GM23338 (cell line): ENCODE results near the gene KPNA4. TPM values are rescaled to one million over a fixed set of nuclear protein-coding genes. Genes with fewer than 3 reads are reported as not detected.

Experiments
- ATAC-seq: fragments of 200-7000 bp; cut with Tn5 transposase; 3 replicates; pipeline ENCODE4 v1.9.1; 2020
- DNase-seq: peaks from one replicate; pipeline ENCODE4 v3.0.0-alpha.2; 2015; ENCODE audit warnings: low spot score
- H2AFZ ChIP-seq: fragments of 200-600 bp; sonication (generic); 2 replicates; pipeline ENCODE4 v1.8.0; 2016; ENCODE audit warnings: antibody characterized with exemption, mild to moderate bottlenecking, moderate library complexity
- H3F3A ChIP-seq: fragments of 200-600 bp; sonication (generic); replicated peaks from 2 replicates; pipeline ENCODE4 v1.8.0; 2017; ENCODE audit warnings: antibody characterized with exemption, mixed run types, low read depth
- H3K27ac ChIP-seq: fragments of 200-600 bp; sonication (generic); 2 replicates; pipeline ENCODE4 v1.6.1; 2016; ENCODE audit warnings: low read depth
- H3K27me3 ChIP-seq: fragments of 200-600 bp; sonication (generic); 2 replicates; pipeline ENCODE4 v1.8.0; 2016; ENCODE audit warnings: mild to moderate bottlenecking, mixed run types, moderate library complexity; ENCODE audit not compliant: insufficient read depth
- H3K36me3 ChIP-seq: fragments of 200-600 bp; sonication (generic); 2 replicates; pipeline ENCODE4 v1.8.0; 2016; ENCODE audit warnings: mild to moderate bottlenecking; ENCODE audit not compliant: insufficient read depth
- H3K4me1 ChIP-seq: fragments of 200-600 bp; sonication (generic); 2 replicates; pipeline ENCODE4 v1.8.0; 2016; ENCODE audit warnings: mild to moderate bottlenecking, moderate library complexity; ENCODE audit not compliant: insufficient read depth
- H3K4me2 ChIP-seq: fragments of 200-600 bp; sonication (generic); 2 replicates; pipeline ENCODE4 v1.7.1; 2017; ENCODE audit warnings: mixed run types
- H3K4me3 ChIP-seq: fragments of 200-600 bp; sonication (generic); 2 replicates; pipeline ENCODE4 v1.6.1; 2016; ENCODE audit warnings: mixed run types
- H3K79me2 ChIP-seq: fragments of 200-600 bp; sonication (generic); replicated peaks from 2 replicates; pipeline ENCODE4 v1.8.0; 2017; ENCODE audit warnings: mild to moderate bottlenecking; ENCODE audit not compliant: insufficient read depth
- H3K9me2 ChIP-seq: fragments of 200-600 bp; sonication (generic); 2 replicates; pipeline ENCODE4 v1.8.0; 2017; ENCODE audit not compliant: insufficient read depth
- H4K20me1 ChIP-seq: fragments of 200-600 bp; sonication (generic); replicated peaks from 2 replicates; pipeline ENCODE4 v1.8.0; 2017; ENCODE audit warnings: mild to moderate bottlenecking; ENCODE audit not compliant: insufficient read depth
- H3K27ac Mint-ChIP-seq: 2 replicates; pipeline ENCODE4 v1.8.0; 2020; ENCODE audit warnings: inconsistent platforms, mild to moderate bottlenecking, moderate library complexity, mixed read lengths
- H3K27me3 Mint-ChIP-seq: 3 replicates; pipeline ENCODE4 v1.8.0; 2022; ENCODE audit warnings: low read depth, mild to moderate bottlenecking, moderate library complexity, mixed read lengths, inconsistent platforms; ENCODE audit not compliant: insufficient read depth, poor library complexity
- H3K36me3 Mint-ChIP-seq: 3 replicates; pipeline ENCODE4 v1.8.0; 2021; ENCODE audit warnings: low read depth, mild to moderate bottlenecking, inconsistent platforms, moderate library complexity, mixed read lengths
- H3K4me1 Mint-ChIP-seq: 3 replicates; pipeline ENCODE4 v1.8.0; 2020; ENCODE audit warnings: mild to moderate bottlenecking, inconsistent platforms, mixed read lengths
- H3K4me3 Mint-ChIP-seq: 3 replicates; pipeline ENCODE4 v1.8.0; 2021; ENCODE audit warnings: moderate library complexity, mild to moderate bottlenecking, inconsistent platforms, mixed read lengths
- H3K9me3 Mint-ChIP-seq: 3 replicates; pipeline ENCODE4 v1.8.0; 2020; ENCODE audit warnings: moderate library complexity, mild to moderate bottlenecking, inconsistent platforms, mixed read lengths
- EZH2 ChIP-seq: fragments of 200-600 bp; sonication (generic); IDR thresholded peaks from one replicate; pipeline ENCODE4 v1.8.0; 2017; ENCODE audit warnings: antibody characterized with exemption, mild to moderate bottlenecking, low read depth; ENCODE audit not compliant: unreplicated experiment
- EZH2phosphoT487 ChIP-seq: fragments of 200-600 bp; sonication (generic); IDR thresholded peaks from one replicate; pipeline ENCODE4 v1.8.1; 2018; ENCODE audit warnings: antibody characterized with exemption; ENCODE audit not compliant: unreplicated experiment
- NANOG ChIP-seq: IDR thresholded peaks from 2 replicates; pipeline ENCODE4 v1.6.1; 2016; ENCODE audit warnings: antibody characterized with exemption, borderline replicate concordance
- STAT1 ChIP-seq: IDR thresholded peaks from one replicate; pipeline ENCODE4 v1.6.1; 2016; ENCODE audit warnings: antibody characterized with exemption; ENCODE audit not compliant: unreplicated experiment
- ZNF331 ChIP-seq: fragments of 250-450 bp; sonication (Bioruptor Pico); IDR thresholded peaks from 2 replicates; pipeline ENCODE4 v1.5.0; 2020; ENCODE audit warnings: low read depth, mild to moderate bottlenecking, moderate library complexity
- polyA plus RNA-seq: library from polyadenylated mRNA; unstranded; fragments of >200 nt; fragmentation: Nextera tagmentation; extraction: Ambion mirVana; gene quantifications from 2 replicates; pipeline ENCODE4 v1.2.1, GENCODE V29; 2016
- total RNA-seq: library from RNA; depleted of rRNA; stranded (reverse); fragments of >200 nt; shearing (Covaris generic); gene quantifications from 2 replicates; pipeline ENCODE4 v1.2.3, GENCODE V29; 2014
- TF ChIP-seq, protein P1 (sequence below): fragments of 250-450 bp; sonication (Bioruptor Pico); IDR thresholded peaks from 2 replicates; pipeline ENCODE4 v1.5.0; 2020; ENCODE audit warnings: mild to moderate bottlenecking, moderate library complexity
- TF ChIP-seq, protein P2 (sequence below), 2 experiments: fragments of 200-600 bp in 1 of 2; sonication (generic) in 1 of 2; conservative IDR thresholded peaks; 2 replicates each; pipeline versions ENCODE4 v1.5.1 to v1.6.1; 2016 to 2017; ENCODE audit warnings: antibody characterized with exemption in 2 of 2, low read depth in 2 of 2, mild to moderate bottlenecking in 2 of 2, moderate library complexity in 1 of 2

Gene KPNA4
- total and polyA plus RNA-seq, 2 experiments from 2014 or later: 17.8 to 36.2 TPM

- Histone ChIP-seq H4K20me1 (peaks cover 30% of the 10 kb centered on the region), H3K27ac (no peak overlapping the region), H2AFZ (no peak overlapping the region), H3K4me2 (no peak overlapping the region), H3K4me3 (no peak overlapping the region), H3F3A (no peaks in the 10 kb centered on the region), H3K79me2 (peaks cover 65% of the 10 kb centered on the region), H3K9me2 (no peaks in the 10 kb centered on the region), H3K36me3 (peaks cover 4% of the 10 kb centered on the region; the same call in 1 of the 2 replicates), H3K4me1 (0 out of 2 replicates have a peak, but pooled peaks cover 4% of the 10 kb centered on the region), H3K27me3 (no peaks in the 10 kb centered on the region)
- Mint-ChIP-seq H3K4me1 (peaks cover 24% of the 10 kb centered on the region), H3K9me3 (no peaks in the 10 kb centered on the region), H3K27me3 (no peaks in the 10 kb centered on the region), H3K27ac (no peak overlapping the region), H3K36me3 (peaks cover 16% of the 10 kb centered on the region; the same call in 2 of the 3 replicates), H3K4me3 (no peak overlapping the region)
- TF ChIP-seq STAT1: no peak
- TF ChIP-seq, protein P1, sequence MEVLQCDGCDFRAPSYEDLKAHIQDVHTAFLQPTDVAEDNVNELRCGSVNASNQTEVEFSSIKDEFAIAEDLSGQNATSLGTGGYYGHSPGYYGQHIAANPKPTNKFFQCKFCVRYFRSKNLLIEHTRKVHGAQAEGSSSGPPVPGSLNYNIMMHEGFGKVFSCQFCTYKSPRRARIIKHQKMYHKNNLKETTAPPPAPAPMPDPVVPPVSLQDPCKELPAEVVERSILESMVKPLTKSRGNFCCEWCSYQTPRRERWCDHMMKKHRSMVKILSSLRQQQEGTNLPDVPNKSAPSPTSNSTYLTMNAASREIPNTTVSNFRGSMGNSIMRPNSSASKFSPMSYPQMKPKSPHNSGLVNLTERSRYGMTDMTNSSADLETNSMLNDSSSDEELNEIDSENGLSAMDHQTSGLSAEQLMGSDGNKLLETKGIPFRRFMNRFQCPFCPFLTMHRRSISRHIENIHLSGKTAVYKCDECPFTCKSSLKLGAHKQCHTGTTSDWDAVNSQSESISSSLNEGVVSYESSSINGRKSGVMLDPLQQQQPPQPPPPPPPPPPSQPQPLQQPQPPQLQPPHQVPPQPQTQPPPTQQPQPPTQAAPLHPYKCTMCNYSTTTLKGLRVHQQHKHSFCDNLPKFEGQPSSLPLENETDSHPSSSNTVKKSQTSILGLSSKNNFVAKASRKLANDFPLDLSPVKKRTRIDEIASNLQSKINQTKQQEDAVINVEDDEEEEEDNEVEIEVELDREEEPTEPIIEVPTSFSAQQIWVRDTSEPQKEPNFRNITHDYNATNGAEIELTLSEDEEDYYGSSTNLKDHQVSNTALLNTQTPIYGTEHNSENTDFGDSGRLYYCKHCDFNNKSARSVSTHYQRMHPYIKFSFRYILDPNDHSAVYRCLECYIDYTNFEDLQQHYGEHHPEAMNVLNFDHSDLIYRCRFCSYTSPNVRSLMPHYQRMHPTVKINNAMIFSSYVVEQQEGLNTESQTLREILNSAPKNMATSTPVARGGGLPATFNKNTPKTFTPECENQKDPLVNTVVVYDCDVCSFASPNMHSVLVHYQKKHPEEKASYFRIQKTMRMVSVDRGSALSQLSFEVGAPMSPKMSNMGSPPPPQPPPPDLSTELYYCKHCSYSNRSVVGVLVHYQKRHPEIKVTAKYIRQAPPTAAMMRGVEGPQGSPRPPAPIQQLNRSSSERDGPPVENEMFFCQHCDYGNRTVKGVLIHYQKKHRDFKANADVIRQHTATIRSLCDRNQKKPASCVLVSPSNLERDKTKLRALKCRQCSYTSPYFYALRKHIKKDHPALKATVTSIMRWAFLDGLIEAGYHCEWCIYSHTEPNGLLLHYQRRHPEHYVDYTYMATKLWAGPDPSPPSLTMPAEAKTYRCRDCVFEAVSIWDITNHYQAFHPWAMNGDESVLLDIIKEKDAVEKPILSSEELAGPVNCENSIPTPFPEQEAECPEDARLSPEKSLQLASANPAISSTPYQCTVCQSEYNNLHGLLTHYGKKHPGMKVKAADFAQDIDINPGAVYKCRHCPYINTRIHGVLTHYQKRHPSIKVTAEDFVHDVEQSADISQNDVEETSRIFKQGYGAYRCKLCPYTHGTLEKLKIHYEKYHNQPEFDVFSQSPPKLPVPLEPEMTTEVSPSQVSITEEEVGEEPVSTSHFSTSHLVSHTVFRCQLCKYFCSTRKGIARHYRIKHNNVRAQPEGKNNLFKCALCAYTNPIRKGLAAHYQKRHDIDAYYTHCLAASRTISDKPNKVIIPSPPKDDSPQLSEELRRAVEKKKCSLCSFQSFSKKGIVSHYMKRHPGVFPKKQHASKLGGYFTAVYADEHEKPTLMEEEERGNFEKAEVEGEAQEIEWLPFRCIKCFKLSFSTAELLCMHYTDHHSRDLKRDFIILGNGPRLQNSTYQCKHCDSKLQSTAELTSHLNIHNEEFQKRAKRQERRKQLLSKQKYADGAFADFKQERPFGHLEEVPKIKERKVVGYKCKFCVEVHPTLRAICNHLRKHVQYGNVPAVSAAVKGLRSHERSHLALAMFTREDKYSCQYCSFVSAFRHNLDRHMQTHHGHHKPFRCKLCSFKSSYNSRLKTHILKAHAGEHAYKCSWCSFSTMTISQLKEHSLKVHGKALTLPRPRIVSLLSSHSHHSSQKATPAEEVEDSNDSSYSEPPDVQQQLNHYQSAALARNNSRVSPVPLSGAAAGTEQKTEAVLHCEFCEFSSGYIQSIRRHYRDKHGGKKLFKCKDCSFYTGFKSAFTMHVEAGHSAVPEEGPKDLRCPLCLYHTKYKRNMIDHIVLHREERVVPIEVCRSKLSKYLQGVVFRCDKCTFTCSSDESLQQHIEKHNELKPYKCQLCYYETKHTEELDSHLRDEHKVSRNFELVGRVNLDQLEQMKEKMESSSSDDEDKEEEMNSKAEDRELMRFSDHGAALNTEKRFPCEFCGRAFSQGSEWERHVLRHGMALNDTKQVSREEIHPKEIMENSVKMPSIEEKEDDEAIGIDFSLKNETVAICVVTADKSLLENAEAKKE (CRISPR knock-in tag): no peak
- no peak for ATAC-seq
- no peak for DNase-seq
Measured at GRCh38 chr3:160537729-160538128, 27.6 kb downstream of the KPNA4 start.

DNA sequence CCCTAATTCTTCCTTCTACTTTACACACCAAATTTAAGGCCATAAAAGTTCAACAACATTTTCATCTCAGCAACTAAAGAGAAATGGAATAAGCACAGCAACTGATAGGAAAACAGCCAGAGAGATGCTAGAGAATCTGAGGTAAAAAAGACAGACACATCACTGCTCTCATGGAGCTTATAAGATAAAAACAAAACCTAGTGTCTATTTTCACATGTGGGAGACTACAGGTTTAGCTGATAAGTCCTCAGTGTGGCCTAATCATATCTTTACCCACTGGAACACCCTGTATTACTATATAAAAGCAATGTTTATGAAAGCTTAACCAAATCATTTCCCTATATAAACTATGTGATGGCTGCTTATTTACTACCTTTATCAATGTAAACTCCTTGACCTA is 33.0 kb downstream of the KPNA4 start:
- Histone ChIP-seq H2AFZ (no peak overlapping the region), H3K27me3 (no peaks in the 10 kb centered on the region), H3K4me1 (no peaks in the 10 kb centered on the region), H3K79me2 (peaks cover 12% of the 10 kb centered on the region), H4K20me1 (0 out of 2 replicates have a peak, but pooled peaks cover 5% of the 10 kb centered on the region), H3K9me2 (no peaks in the 10 kb centered on the region), H3K4me2 (no peak overlapping the region), H3F3A (no peaks in the 10 kb centered on the region), H3K36me3 (peaks cover 20% of the 10 kb centered on the region), H3K27ac (no peak overlapping the region), H3K4me3 (no peak overlapping the region)
- Mint-ChIP-seq H3K27ac (no peak overlapping the region), H3K4me3 (no peak overlapping the region), H3K27me3 (no peaks in the 10 kb centered on the region), H3K4me1 (no peaks in the 10 kb centered on the region), H3K36me3 (peaks cover 45% of the 10 kb centered on the region), H3K9me3 (no peaks in the 10 kb centered on the region)
- DNase-seq (no peak), ATAC-seq (no peak)
- TF ChIP-seq EZH2phosphoT487 (no peak), EZH2 (no peak), ZNF331 (CRISPR knock-in tag) (no peak), NANOG (no peak)
- TF ChIP-seq, protein P2, sequence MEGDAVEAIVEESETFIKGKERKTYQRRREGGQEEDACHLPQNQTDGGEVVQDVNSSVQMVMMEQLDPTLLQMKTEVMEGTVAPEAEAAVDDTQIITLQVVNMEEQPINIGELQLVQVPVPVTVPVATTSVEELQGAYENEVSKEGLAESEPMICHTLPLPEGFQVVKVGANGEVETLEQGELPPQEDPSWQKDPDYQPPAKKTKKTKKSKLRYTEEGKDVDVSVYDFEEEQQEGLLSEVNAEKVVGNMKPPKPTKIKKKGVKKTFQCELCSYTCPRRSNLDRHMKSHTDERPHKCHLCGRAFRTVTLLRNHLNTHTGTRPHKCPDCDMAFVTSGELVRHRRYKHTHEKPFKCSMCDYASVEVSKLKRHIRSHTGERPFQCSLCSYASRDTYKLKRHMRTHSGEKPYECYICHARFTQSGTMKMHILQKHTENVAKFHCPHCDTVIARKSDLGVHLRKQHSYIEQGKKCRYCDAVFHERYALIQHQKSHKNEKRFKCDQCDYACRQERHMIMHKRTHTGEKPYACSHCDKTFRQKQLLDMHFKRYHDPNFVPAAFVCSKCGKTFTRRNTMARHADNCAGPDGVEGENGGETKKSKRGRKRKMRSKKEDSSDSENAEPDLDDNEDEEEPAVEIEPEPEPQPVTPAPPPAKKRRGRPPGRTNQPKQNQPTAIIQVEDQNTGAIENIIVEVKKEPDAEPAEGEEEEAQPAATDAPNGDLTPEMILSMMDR (conservative IDR thresholded peaks at IDR 0.05; ENCODE audit: low read depth in 2 of 2): no peak
